Stimulated activated CD8-positive, alpha-beta memory T cell treated with anti-CD3 and anti-CD28 coated beads, Interleukin-12 subunit alpha, Interleukin-12 subunit beta, amount 100 ng/mL, for 4 hours (primary cell): ENCODE data around the gene CUTA.

Source experiments
- DNase-seq: peaks from one replicate; pipeline ENCODE4 v3.0.0-alpha.2; 2020; ENCODE audit warnings: low read depth

The CUTA gene

DNA sequence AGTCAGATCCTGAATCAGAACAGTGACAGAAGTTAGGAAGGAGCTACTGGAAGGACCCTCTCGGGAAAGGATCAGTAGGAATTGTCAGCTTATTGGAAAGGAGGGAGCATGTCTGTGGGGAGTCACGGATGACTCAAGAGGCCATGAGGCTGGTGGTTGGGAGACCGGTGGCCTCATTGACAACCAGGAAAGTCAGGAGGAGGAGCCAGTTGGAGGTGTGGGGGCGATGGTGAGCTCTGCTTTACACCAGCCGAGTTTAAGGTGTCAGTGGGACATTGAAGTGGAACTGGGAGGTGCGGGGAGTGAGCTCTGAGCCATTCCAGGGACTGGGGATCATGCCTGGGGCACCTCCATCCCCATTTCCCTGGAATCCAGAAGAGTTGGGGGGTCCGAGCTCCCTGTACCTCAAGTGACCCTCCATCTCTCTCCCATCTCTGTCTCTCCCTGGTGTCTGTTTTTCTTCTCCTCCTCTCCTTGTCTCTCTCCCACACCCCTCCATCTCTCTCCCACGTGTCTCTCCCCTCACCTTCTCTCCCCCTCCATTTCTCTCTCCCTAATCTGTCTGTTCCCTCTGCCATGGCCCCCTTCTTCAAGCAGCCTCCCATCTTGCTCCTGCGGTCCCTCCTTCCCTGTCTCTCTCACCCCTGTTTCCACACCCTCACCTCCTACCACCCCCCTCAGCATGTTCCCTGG is 22.2 kb upstream of the CUTA start:
- no peak for DNase-seq

DNA sequence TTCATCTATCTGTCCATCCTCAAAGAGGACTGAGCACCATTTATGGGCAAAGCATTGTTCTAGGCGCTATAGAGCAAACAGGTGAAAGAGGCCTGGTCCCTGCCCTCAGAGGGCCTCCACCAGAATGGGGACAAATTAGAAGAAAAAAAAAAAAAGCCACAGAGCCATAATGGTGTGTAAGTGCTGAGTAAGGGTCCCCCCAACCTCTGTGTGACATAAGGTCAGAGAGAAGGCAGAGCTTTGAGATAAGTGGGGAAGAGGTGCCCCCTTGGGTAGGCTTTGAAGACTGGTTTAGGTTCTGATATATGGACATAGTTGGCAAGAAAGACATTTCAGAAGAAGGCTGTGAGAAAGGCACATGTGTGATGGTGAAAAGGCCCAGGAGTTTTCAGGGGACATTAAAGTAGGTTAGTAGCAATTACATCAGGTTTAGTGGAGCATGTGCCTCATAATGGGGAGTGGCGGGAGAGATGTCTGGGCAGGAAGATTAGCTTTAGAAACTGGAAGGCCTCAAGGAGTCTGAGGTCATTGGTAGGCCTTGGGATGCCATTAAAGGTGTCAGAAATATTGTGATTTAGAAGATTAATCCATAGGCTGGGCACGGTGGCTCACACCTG is 21.2 kb upstream of the CUTA start:
- no peak for DNase-seq

DNA sequence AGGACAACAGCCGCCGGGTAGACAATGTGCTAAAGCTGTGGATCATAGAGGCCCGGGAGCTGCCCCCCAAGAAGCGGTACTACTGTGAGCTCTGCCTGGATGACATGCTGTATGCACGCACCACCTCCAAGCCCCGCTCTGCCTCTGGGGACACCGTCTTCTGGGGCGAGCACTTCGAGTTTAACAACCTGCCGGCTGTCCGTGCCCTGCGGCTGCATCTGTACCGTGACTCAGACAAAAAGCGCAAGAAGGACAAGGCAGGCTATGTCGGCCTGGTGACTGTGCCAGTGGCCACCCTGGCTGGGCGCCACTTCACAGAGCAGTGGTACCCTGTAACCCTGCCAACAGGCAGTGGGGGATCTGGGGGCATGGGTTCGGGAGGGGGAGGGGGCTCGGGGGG is 19.8 kb upstream of the CUTA start:
- DNase-seq, result no peak

DNA sequence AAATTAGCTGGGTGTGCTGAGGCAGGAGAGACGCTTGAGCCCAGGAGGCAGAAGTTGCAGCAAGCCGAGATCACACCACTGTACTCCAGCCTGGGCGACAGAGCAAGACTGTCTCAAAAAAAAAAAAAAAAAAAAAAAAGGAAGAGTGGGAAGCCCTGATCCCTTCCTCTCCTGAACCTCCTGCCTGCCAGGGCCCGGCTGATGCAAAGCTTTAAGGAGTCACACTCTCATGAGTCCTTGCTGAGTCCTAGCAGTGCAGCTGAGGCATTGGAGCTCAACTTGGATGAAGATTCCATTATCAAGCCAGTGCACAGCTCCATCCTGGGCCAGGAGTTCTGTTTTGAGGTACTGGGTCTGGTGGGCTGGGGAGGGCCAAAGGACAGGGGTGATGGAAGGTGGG is 17.1 kb upstream of the CUTA start:
- no peak for DNase-seq

DNA sequence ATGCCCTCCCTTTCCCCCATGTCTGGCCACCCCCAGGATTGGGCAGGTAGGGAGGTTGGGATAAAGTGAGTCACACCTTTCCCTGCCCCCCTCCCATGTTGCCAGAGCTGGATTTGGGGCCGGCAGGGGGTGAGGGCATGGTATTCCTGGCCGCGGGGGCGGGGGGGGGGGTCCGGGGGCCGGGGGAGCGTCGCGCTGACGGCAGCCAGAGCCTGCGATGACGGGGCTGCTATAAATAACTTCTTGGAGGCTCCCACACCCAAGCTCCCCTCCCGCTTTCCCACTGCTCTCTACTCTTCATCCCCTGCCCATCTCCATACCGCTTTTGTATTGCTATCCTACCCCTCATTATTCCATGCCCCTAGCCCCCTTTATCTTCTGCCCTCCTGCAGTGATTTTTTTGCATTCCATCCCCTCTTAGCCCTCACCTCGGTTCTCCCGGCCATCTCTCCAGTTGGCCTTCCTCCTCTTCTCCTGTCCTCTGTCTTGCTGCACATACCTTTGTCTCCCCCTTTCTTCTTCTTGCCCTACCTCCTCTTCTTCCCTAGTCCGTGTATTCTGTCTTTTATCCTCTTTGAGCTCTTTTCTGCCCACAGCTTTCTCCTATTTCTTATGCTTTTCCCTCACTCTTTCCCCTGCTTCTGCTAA is 15.8 kb upstream of the CUTA start:
- no peak for DNase-seq

DNA sequence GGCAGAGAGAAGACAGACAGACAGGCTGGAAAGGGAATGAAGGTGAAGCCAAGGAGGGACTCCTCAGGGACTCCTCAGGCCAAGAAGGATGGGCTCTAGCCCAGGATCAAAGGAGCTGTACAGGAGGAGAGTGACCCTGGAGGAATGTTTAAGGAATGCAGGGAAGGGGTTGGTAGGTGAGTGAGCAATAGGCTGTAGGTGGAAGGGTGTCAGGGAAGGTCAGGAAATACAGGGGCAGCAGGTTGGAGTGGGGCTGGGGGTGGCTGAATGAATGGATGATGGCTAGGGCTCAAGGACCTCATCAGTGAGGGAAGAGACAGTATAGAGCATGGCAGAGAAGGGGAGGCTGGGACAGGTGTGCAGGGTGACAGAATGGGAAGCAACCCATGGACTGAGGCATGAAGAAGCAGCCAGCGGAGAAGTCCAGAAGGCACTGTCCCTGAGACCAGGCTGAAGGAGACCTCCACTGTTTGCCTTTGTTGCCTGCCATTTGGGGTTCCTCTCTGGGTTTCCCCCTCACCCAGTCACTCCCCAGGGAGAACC is 15.2 kb upstream of the CUTA start:
- DNase-seq, result no peak

DNA sequence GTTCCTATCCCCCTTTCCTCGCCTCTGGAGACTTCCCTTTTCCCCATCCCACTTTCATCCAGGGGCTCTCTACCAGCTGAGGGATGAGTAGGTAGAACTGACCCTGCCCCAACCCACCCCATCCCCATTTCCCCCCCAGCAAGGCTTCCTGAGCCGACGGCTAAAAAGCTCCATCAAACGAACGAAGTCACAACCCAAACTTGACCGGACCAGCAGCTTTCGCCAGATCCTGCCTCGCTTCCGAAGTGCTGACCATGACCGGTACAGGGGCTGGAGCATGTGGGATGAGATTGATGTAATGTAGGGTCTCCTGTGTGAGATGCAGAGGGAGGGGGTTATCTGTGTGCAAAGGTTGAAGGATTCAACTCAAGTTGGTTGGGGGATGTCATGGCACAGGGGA is 14.6 kb upstream of the CUTA start:
- no peak for DNase-seq

DNA sequence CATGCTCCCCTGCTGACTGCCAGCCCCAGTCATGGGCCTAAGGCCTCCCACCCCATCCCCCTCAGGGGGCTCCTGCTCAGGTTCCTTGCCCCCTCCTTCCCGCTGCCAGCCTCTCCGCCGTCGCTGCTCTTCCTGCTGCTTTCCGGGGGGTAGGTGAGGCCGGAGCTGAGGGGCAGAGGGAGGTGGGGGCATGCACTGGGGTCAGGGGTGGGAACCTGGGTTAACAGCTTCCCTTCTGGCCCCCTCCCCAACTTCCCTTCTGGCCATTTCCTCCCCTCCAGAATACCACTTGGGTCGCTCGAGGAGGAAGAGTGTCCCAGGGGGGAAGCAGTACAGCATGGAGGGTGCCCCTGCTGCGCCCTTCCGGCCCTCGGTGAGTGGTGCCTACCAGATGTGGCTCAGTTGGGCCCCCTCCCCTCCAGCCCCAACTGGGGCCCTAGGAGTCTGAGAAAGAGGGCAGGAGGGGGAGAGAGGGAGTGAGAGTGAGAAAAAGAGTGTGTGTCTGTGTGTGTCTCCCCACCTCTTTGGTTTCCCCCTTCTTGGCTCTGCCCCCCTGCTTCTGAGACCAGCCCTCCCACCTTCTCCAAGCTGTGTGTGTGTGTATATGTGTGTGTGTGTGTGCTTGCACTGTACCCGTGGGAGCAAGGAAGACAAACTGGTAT is 14.1 kb upstream of the CUTA start:
- DNase-seq, result no peak

DNA sequence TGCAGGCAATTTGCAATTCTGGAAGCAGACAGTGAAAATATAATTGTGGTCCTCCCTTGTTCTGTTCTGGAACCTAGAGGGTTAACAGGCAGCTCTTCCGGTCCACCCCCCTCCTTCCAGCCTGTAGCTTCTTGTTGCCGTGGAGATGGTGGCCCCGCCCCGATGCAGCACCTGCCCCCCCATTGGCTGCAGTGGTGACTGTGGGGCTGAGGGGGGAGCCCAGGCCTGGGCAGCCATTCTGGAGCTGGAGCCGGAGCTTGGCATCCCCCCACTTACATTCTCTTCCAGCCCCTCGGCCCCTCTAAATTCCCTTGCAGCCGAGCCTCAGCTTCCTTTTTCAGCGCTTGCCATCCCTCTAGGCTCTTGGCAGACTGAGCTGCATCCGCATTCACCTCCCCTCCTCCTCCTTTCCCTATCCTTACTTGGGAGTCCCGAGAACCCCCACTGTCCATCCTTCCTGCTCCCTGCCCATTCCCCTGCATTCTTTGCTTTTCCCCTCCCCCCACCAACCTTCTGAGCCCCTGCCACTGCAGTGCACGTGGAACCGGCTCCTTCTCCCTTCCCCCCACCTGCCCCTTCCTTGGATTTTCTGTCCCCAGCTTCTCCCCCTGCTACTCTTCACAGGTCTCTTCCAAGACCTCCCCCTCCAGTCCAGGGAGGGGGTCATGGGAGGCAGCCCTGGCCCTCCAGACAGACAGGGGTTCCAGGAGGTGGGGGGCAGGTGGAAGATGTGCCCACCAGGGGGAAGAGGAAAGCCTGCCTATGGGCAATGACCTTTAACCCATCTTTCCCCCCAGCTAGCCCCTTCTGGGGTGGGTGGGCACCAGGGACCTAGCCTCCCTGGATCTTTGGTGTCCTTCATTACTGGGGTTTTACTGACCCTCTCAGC is 13.3 kb upstream of the CUTA start:
- peak; percentile 62 for DNase-seq

DNA sequence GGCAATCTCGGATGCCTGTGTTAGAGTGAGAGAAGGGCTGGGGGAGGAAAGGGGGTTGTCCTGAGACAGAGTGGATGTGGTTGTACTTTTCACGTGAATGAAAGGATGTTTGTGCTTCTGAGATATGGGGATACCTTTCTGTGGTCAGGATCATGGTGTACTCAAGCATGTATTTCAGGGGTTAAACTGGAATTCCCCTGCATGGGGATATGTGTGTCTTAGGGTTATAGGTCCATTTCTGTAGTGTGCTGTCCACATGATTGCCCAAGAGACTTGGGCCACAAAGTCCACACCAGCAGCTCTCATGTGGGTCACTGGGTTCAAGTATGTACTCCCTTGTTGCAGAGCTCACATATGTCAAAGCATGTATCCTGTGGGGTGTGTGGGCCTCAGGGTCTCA is 12.4 kb upstream of the CUTA start:
- no peak for DNase-seq

DNA sequence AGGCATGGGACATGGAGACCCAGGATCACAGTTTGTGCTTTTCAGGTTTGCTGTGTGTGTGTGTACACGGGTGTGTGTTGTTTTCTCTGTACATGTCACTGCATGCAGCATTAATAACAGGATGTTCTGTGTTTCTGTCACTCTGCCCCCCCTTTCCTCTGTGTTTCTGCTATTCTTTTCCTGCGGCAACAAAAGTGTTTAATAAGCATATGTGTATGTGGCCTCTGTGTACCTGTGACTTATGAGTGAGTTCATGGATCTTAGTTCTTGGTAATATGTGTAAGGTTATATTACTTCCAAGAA is 11.8 kb upstream of the CUTA start:
- DNase-seq, result no peak

DNA sequence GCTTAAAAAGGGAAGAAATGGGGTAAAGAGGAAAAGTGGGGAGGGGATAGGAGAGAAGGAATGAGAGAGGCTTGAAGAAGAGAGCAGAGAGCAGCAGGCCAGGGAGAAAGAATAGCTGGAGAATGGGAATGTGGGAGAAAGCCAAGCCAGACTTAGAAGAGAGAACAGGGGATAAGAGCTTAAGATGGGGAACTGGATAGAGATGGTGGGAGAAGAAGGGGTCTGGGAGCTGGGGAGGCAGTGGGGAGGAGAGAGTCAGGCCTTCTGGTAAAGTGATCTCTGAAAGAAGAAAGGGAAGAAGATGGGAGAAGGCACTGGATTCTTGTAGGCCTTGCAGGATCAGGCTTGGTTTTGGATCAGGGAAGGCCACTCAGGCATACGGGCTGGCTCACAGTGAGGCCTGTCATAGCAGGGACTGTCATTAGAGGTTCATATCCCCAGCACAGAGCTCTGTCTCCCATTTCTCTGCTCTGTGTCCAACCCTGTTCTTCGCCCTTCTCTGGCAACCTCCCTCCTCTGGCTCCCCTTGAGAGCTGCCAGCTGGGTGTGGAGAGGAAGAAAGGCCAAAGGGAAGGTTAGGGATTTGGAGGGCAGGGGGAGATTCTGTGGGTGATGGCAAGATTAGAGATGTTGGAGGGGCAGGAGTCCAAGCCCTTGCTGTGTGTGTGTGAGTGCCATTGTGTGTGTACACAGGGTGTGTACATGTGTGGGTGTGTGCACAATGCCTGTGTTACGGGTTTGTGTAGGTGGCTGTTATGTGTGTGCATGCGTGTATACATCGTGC is 11.3 kb upstream of the CUTA start:
- DNase-seq, result no peak

DNA sequence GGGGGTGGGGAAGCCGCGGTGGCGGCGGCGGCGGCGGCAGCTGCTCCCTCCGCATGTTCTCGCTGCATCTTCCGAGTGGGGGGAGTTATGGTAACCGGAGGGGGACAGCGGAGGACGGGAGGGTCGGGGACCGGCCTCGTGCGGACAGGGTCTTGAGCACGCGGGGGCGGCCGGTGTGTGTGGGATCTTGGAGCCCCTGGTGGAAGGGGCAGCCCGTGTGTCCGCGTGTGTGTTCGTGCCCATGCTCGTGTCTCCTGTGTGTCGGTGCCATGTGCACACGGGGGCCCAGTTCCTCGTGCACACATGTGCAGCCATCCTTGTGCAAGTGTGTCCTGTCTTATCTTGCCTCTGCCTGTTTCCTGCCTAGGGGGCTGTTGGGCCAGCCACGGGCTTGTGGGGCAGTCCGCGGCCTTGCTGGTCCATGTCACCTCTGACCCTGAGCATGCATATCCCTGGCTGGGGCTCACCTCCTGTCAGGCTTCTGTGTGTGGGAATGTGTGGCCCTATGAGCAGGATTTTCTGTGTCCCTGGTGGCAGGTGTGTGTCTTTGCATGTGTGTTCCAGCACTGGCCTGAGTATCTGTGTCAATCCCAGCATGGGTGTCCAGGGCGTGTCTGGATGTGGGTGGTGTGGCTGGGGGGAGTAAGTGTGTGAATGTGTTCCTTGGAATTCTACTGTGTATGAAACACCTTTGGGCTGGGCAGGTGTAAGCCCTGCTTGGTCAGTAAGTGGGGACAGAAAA is 10.5 kb upstream of the CUTA start:
- no peak for DNase-seq

DNA sequence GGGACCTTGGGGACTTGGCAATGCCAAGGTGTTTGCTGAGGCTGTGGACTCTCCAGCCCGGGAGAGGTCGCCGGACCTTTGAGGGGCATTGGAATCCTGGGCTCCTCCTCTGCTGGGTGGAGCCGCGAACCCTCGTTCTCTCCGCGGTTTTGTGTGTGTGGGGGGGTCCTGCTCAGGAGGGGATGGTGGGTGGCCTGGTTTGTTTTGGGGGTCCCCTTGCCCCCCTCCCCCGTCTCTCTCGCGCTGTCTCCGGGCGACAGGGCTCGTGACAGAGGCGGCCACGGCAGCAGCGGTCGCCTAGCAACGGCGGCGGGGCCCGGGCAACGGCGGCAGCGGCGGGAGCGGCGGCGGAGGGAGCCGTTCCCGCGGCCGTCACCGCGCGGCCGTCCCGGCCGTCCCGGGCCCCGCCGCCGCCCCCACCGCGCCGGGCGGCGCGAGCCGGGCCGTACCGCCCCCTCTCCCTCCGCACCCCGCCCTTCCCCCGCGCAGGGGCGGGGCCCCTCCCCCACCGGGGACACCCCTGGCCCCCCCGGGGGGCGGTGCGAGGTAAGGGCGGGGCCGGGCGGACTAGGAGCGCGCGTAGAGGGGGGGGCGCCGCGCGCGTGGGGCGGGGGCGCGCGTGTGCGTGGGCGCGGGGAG is 9.8 kb upstream of the CUTA start:
- peak; percentile 61 for DNase-seq

DNA sequence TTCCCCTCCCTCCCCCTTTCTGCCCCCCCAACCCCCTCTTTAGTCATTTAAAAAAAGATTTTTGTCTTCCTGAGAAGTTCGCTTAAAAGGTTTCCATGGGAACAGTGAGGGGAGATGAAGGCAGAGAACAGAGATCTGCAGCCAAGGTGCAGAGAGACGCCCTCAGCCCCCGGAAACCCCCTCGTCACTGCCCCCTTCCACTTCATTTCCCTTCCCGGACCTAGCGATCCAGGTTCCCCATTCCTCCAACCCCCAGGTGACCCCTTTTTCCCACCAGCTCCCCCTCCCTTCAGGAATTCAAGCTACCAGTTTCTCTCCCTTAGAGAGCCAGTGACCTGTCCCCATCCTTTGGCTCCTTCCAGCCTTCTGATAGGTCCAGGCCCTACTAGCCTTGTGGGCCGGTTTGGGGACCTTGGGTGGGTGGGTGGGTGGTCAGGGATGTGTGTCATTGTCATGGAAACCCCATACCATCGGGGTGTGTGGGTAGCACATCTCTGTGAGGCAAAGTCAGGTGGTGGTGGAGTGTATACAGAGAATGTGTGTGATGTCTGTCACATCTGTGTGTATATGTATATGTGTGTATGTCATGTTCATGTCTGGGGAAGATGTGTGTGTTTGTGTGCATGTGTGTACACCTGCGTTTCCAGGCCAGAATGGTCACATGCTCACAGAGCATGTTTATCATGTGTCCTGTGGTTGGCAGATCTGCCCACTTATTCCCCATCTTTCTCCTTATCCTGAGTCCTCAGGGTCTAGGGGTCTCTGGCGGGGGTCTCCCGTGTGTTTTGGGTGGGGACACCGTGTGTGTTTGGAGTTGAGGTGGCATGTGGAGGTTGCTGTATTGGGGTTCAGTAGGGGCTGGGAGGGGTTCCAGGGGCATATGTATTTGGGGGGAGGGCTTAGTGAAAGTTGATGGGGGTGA is 8.9 kb upstream of the CUTA start:
- DNase-seq, result no peak

DNA sequence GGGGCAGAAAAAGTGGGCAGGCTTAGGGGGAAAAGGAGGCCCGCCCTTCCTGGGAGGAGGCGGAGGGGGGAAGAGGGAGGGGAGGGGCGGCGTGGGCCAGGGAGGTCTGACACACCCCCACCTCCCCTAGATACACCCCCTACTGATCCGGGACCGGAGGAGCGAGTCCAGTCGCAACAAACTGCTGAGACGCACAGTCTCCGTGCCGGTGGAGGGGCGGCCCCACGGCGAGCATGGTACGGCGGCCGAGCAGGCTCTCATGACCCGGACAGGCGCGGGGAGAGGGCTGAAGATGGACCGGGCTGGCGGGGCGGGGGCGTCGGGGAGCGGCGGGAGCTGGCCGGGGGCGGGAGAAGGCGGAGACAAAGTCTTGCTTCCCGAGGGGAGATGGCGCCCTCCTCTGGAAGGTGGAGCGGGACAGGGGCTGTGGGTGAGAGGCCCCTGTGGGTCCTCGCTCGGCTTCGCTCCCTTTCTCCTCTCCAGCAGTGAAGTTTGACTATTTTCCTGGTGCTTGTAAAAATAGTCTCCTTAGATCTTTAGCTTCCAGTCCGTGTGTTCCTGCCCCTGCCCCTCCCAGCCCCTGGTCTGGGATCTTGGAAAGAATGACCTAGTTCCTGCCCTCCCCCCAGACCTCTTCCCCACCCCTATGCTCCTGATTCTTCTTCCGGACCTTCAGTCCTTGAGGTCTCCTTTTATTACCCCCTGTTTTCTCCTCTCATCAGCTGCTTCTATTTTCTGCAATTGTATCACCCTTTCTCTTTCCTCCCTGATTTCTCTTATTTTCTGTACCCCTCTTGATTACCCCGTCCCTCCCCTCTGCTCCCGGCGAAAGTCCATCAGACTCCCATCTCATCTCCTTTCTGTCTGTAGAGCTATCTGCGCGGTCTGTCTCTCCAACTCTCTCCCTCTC is 8.0 kb upstream of the CUTA start:
- peak; percentile 71 for DNase-seq

DNA sequence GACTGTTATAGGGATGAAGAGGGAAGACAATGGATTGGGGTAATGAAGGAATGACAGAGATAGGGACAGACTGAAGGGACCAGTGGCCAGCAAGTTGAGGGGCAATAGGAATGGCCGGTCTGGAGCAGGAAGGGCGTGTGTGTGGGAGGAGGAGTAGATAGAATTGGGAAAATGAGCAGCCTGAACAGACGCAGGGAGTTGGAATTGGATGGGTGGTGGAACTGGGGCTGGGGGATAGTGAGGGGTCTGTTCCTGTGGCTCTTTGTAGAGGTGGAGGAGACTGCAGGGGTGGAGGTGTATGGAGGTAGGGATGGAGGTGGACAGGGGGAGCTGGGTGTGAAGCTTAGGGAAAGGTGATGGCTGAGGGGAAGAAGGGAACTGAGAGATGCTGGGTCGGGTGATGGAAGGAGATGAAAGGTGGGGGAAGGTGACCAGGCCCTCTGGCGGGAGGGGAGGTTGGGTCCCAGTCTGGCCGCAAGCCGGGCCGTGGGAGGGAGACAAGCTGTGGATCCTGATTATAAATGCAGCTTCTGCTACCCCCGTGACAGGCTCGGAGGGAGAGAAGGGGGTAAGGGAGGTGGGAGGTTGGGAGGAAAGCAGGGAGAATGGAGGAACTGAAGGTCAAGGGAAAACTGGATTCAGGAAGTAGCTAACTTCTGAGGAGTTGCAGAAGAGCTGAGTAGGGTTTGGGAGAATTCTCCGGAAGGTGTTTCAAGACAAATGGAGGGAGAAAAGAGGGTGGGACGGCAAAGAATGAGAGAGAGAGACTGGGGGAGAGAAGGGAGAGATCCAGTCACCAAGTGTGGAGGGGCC is 7.2 kb upstream of the CUTA start:
- no peak for DNase-seq
